HG03066 (cell line): Measurements from ENCODE around the gene KCNA1.

ENCODE experiments used
- ATAC-seq: cut with Tn5 transposase; IDR thresholded peaks from one replicate; pipeline ENCODE4 v1.9.1; 2021; ENCODE audit warnings: low read depth; ENCODE audit not compliant: unreplicated experiment

The KCNA1 gene

DNA sequence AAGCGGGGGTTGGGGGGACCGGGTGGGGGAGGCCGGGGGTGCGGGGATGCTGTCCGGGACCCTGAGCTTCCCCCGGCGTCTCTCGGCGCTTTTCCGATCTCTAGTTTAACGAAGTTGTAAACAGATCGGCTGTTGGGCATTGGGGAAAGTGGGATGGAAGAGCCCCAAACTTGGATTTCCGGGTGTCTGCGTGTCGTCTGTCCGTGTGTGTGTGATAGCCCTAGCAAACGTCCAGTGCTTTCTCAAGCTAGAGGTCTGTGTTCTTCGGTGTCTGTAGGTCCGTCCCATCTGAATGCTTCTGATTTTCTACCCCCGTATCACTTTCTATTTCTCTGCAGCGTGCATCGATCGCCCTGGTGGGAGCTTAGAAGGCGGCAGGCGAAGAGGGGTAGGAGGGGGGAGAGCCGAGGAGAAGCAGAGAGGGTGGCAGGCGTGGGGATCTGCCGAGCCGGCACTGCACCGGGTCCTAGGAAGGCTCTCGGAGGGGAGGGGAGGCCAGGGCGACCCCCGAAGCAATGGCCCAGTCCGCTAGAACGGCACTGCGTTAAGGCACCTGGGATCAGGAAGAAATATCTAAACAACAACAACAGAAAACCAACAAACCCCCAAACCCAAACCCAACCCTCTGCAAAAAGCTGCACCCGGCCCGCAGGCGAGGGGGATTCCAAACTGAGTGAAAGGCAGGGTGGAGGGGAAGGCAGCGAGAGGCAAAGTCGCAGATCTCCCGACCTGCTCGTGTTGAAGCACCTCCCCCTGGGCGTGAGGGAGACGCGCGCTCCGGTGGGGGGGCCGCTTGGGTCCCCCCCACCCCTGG is 1.0 kb downstream of the KCNA1 start:
- ATAC-seq = no peak

DNA sequence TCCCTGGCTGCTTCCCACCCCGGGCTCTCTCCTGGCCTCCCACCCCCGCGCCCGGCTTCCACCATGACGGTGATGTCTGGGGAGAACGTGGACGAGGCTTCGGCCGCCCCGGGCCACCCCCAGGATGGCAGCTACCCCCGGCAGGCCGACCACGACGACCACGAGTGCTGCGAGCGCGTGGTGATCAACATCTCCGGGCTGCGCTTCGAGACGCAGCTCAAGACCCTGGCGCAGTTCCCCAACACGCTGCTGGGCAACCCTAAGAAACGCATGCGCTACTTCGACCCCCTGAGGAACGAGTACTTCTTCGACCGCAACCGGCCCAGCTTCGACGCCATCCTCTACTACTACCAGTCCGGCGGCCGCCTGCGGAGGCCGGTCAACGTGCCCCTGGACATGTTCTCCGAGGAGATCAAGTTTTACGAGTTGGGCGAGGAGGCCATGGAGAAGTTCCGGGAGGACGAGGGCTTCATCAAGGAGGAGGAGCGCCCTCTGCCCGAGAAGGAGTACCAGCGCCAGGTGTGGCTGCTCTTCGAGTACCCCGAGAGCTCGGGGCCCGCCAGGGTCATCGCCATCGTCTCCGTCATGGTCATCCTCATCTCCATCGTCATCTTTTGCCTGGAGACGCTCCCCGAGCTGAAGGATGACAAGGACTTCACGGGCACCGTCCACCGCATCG is 1.8 kb downstream of the KCNA1 start:
- no peak for ATAC-seq

DNA sequence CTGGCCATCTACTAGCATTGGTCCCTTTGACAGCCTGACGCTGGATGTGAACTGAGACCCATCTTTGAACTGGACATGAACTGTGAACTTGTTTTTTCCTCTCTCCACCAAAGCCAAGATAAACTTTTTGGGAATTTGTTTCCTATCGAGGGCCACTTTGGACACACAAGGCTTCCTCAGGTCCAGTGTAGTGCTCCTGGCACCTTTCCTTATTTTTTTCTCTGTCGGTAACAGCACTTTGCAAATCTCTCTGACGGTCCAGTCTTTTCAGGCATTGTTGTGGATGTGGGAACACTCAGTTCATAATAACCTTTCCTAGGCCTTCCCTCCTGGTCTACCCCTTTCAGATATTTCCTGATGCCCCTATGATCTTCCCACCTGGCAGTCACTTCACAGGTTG is 5.0 kb downstream of the KCNA1 start:
- no peak for ATAC-seq

DNA sequence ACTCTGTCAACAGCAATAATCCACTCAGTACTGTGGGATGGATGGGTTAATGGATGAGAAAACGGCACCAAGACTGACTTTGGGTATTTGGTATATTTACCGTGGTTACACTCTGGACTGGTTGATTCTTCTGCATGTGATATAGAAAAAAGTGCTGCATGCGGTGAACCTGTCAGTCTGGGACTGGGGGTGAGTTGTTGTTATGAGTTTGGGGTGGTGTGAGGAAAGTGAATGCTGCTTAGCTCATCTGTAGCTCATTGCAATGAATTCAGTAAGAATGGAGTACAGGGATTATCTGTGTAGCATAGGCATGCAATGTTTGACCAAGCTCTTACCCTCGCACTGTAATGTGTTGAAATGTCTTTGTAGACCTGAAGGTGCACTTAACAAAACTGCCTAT is 6.0 kb downstream of the KCNA1 start:
- no peak for ATAC-seq

DNA sequence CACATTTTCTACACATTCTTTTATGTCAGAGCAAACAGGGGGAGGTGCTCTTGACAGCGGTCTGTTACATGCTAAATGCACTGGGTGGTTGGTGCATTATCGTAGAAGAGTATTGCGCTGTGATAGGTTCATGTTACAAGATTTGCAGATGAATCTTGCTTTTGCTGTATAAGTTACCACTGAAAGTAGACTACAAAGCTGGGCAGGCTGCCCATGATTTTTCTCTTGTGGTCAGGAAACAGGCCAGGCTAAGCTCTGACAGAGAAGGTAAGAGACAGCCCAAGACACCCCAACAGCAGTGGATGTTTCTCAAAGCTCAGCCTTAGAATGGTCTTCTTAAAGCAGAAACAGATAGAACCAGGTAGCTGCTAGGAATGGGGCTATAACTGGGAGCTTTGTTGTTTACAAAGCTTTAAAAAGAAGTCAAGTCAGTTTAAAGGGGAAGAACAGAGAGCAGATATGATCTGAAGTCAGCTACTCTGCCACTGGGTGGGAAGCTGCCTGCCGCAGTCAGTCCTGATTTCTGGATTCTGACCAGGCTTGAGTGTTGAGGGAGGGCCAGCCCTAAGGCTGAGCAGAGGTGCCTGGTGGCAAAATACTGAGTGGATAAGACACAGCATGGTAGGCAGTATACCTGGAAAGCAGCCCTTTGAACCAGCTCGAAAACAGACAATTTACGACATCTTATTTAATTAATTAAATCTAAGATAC is 9.4 kb downstream of the KCNA1 start:
- no peak for ATAC-seq

DNA sequence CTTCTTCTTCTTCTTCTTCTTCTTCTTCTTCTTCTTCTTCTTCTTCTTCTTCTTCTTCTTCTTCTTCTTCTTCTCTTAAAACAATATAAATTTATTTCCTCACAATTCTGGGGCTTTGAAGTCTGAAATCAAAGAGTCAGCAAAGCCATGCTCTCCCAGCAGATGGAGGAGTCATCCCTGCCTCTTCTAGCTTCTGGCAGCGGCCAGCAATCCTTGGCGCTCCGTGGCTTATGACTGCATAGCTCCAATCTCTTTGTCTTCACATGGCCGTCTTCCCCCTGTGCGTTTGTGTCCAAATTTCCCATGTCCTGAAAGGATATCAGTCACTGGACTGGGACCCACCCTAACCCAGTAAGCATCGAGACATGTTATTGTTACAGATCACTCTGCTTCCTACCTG is 22.9 kb downstream of the KCNA1 start:
- ATAC-seq = no peak

DNA sequence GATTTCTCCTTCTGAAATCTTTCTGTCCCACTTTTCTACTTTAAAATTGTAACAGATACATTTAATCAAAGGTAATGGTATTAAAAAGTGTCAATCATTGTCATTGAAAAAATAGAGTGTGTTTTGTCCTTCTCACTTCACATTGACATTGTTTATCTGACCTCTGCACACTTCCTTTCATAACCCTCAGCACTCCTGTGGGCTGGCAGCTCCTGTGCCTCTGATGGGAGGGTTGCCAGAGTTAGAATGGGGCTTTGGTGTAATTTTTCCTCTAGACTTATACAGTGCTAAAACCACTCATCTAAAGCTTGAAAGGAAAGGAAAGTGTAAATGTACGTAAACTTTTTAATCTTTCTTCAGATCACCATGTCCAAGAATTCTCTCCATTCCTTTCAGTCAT is 23.7 kb downstream of the KCNA1 start:
- ATAC-seq = no peak

DNA sequence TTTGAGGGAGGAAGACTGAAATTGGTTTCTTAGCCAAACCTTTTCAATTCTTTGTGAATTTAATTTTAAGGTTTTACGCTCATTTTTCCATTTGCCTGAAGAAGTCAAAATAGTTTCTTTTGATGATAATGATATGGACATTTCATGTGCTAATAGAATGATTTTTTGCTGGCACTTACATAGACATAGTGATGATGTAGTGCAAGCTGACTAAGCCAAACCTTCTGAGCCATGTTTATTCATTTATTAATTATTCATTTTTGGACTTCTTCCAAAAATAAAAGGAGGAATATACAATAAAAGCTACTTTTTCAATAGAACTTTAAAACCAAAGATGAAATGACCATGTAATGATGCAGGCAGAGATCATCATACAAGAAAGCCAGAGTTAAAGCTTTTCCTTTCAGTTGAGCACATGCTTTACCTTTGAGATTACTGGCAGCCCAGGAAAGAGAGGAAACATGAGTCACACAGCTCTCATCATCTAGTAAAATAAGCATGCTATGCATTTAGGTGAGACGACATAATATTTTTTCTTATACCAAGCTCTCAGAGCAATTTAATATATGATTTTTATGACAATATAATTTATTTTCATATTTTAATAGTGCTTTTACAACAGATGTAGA is 24.8 kb downstream of the KCNA1 start:
- no peak for ATAC-seq

DNA sequence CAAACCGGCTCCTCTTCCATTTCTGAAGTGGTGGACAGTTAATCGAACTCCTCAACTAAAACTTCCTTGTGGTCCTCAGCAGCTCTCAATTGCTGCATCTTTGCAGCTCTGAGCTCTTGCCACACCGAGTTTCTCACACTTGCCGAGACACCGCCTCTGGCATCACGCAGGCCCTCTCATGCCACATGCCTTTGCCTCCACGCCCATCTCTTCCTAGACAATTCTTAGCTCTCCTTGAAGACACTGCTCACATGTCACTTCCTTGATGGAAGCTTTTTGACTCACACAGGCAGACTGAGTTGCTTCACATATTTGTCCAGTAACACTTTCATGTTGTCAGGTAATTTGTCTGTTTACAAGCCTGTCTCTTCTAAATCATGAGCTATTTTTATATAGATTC is 29.2 kb downstream of the KCNA1 start:
- no peak for ATAC-seq

DNA sequence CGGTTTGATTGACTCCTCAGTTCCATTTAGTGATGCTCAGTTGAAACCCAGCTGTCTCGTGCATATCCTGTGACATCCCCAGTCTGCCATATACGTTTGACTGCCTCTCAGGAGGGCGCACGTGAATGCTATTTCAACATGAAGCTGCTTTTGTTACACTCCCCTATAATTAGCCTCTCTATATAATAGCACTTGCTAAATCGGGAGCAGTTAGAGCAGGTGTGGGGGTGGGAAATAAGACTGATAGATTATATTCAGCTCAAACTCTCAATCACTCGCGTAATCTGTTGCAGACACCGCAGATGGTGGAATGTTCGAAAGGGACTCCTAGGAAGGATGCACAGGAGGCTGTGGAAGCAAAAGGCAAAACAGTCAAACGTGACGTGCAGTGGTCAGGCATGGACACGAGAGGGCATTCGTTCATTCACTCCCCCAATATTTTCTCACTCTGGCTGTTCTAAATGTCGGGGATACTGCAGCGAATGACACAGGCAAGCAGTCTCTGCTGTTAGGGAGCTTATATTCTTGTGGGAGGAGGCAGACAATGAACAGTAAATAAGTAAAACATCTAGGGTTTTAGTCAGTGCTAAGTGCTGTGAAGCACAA is 29.8 kb downstream of the KCNA1 start:
- no peak for ATAC-seq

DNA sequence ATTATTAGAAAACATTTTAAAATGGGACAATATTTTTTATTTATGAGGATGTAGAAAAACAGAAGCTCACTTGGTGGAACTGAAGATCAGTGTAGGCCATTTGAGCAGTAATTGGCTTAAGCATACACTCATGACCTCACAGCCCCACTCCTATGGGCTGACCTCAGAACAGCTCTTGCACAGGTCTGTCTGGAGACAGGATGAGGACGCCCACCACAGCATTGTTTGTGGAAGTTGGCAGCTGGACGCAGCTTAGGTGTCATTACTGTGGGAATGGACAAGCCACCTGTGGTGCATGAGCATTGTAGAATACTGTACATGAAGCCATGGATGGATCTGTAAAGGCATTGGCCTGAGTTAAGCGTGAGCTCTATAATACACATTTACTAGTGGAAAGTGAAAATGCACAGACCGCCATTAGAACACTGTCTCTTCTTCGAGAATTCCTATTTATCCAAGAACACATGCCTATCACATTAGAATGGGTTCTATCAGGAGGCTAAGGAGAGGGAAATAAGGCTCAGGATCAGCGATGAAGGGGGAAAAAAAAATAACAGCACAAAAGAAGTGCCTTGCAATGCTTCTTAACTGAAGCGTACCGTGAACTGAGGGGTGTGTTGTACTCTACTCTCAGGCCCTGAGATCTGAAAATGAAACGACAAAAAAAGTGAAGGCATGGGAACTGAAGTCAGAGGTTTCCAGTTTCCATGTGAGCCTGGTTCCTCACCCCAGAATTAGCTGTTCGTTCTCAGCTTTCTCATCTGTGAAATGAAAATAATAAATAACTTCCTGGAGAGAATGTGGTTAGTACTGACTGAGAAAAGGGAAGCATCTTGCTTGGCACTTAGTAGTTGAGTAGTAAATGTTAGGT is 33.6 kb downstream of the KCNA1 start:
- peak; percentile 88 for ATAC-seq

DNA sequence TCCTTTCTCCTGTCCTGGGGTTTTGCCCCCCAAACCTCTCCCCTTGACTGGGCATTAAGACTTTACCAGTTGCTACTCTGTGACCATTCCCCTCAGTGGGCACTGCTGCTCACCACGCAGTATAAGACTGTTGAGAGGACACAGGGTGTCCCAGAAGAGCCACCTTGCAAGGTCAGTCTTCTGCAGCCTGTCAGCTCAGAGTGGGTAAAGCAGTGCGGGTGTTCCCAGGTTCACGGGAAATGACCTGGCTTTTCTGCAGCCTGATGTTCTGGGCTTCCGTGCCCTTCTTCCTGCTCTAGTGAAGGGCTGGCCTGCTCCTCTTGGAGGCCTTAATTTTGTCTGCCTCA is 34.2 kb downstream of the KCNA1 start:
- ATAC-seq = peak; percentile 36

DNA sequence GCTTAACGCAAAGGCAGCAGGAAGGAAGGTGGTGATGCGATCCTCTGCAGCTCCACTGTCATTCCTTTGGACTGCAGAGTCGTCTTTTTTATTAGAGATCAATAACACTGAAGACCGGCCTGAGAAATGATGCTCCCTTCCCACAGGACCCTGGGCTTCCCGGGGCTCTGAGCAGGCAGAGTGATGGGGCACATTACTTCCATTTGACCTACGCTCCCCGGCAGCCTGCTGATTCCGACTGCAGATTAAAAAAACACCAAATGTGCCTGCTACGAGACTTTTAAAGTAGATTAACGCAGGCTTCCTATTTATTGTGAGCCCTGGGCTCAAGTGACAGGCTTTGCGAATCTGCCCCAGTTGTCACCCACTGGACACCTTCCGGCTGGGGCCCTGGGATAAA is 37.5 kb downstream of the KCNA1 start:
- ATAC-seq = no peak

DNA sequence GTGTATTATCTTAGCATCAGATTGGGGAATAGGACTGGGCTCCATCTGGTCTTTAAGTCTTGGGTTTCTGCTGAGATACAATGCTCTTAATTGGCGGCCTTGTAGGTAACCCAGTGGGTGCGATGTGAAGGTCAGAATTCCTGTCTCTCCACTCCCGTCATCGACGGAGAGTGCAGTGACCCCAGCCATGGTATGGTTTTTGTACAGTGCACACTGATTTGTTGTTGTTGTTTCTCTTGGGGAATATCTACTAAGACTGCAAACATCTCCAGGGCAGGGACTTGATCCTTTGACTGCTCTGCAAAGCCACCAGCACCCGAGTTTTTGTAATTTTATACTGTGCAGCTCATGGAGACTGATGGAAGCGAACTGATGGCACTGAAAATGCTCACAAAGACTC is 41.4 kb downstream of the KCNA1 start:
- ATAC-seq = no peak

DNA sequence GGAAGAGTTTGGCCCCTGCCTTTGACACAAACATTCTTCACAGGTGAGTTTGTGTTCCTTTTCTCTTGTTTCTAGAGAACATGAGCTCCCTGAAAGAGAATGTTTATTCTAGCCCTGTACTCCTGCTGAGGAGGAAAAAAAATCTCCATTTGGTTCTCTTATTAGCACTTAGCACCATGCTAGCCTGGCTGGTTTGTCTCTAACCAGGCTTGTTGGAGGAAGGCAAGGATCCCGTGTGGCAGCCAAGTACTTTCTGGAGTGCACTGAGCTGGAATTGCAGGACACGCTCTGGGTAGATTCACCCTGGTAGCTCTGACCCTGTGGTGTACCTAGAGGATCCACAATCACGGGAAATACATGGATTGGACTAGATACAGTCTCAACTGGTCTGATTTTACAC is 41.9 kb downstream of the KCNA1 start:
- no peak for ATAC-seq

DNA sequence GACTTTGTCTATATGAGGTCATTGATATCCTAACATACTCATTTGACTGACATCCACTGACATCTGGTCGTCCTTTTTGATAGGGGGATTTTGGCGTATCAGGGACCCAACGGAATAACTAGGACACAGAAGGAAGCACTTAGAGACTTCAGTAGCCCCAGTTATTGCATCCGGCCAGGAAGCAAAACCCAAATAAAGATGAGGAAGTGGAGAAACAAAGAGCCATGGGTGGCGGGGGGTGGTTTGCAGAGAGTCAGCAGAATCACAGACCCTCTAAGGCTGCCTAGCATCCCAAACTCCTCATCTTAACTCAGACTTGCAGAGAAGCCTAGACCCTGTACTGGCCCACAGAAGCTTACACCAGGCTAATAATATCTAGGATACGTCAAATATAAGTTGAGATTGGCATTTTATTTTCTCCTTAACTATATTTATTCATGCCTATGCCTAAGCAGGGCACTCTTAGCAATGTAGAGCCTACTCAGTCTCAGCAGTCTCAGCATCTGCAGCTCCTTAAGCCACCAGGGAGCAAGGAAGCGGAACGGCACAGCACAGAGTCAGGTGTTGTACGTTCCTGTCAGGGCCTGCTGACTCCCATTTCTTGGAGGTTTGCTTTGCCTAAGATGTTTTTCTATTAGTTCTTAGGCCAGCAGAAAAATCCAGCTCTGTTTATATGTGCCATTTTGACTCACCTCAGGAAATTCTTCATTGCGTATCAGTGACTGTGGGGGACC is 45.1 kb downstream of the KCNA1 start:
- ATAC-seq = no peak

DNA sequence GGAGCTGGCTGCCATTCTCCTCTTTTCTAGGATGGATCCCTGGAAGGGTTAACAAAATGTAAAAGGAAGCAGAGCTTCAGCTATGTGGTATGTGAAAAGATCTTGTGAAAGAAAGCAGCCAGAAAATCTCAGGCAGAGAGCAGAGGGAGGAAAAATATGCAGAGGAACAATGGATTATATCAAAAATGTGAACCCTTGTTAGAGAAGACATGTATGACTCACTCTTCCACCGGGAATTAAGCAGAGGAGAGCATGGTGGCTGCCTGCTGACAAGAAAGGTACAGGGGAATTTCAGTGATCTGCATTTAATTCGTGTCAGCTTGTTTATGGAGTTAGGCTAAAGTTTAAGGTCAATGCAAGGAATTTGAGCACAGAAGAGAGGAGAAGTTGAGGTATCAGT is 46.3 kb downstream of the KCNA1 start:
- ATAC-seq = no peak

DNA sequence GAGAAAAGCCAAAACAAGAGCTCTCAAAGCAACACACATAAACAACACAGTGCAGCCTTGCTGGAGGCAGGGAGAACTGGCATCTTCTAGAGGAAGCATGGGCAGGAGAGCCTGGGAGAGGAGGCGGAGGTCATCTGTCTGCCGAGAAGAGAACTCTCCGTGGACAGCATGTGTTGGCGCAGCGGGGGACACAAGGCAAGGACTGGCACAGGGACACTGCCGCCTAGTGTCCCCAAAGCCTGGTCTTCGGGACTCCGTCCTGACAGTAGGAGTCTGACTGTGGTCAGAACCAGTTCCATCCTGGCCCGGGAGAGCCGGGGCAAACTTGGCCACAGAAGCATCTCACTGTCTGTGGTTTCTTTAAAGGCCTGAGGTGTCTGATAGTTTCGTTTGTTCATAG is 47.3 kb downstream of the KCNA1 start:
- no peak for ATAC-seq

DNA sequence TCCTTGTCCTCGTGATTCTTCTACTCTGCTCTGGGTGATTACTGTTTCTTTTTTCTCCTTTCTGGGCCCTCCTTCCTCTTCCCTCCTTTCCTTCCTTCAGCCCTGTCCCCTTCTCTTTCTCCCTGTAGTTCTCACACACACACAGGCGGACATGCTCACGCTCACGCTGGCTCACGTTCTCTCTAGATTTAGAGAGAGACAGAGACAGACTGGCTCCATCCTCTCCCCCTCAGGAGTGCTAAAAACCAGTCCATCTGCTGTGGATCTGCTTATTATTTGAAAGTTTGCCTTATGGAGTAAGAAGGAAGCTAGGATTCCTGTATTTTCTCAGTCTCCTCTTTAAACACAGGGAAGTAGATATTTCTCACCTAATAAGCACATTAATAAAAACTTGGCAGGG is 48.1 kb downstream of the KCNA1 start:
- ATAC-seq = no peak
